Measurements from ENCODE around the gene DHRS11. TPM values are rescaled to one million over a fixed set of nuclear protein-coding genes. Genes with fewer than 3 reads are reported as not detected.

DHRS11 gene
- total RNA-seq, 3 donors from 2014 or later = 146 to 295 (median 162) TPM

DNA sequence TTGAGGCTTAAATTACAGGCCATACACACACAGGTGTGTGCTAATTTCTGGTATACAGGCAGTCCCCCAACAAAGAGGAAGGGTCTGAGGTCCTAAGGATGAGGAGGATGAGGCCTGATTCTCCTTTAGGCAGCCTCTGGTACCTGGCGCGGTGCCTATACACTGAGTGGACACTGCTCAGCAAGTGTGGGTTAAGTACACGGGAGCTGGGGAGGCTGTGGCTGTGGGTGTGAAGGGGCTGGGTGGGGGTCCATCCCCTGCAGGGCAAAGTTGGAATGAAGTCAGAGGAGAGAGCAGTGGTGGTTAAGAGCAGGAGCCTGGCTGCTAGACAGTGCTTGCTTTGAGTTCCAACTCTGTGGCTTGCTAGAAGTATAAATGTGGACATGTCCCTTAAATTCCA lies 20.6 kb downstream of the DHRS11 start:
- TF ChIP-seq, protein P1, sequence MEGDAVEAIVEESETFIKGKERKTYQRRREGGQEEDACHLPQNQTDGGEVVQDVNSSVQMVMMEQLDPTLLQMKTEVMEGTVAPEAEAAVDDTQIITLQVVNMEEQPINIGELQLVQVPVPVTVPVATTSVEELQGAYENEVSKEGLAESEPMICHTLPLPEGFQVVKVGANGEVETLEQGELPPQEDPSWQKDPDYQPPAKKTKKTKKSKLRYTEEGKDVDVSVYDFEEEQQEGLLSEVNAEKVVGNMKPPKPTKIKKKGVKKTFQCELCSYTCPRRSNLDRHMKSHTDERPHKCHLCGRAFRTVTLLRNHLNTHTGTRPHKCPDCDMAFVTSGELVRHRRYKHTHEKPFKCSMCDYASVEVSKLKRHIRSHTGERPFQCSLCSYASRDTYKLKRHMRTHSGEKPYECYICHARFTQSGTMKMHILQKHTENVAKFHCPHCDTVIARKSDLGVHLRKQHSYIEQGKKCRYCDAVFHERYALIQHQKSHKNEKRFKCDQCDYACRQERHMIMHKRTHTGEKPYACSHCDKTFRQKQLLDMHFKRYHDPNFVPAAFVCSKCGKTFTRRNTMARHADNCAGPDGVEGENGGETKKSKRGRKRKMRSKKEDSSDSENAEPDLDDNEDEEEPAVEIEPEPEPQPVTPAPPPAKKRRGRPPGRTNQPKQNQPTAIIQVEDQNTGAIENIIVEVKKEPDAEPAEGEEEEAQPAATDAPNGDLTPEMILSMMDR (IDR thresholded peaks at IDR 0.05) = no peak
- Histone ChIP-seq H3K36me3 (ENCODE audit: low read depth) (no peaks in the 10 kb centered on the region), H3K4me3 (no peak overlapping the region), H3K9me3 (no peaks in the 10 kb centered on the region), H3K4me1 (ENCODE audit: low read depth) (peaks cover 9% of the 10 kb centered on the region)
- DNase-seq = peak in 1 of 3 donors; percentile 5
- intact Hi-C loops (cut with DNase I, micrococcal nuclease) = no loop called here
- no peak for ATAC-seq

DNA sequence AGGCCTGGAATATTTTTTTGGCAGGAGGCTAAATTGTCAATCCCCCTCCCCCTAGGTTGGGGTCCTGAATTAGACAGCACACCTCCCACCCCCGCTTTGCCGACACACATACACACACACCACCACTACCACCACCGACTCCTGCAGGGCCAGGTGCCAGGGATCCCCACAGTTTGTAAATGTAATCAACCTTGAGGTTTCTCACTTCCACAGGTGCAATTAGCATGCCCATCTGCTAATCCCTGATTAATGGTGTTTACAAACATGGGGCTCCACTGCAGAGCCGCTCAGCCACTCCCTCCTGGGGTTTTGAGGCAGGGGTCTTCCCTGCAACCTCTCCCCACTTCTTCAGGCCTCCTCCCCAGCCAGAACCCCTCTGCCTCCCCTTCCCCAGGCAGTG lies 21.5 kb downstream of the DHRS11 start:
- peak in 1 of 3 donors; percentile 9 for DNase-seq
- ATAC-seq = no peak
- Histone ChIP-seq H3K36me3 (ENCODE audit: low read depth) (no peaks in the 10 kb centered on the region), H3K4me1 (ENCODE audit: low read depth) (peaks cover 9% of the 10 kb centered on the region), H3K4me3 (no peak overlapping the region), H3K9me3 (no peaks in the 10 kb centered on the region)
- intact Hi-C loops (cut with DNase I, micrococcal nuclease) = no loop called here
- TF ChIP-seq, protein P1 (IDR thresholded peaks at IDR 0.05) = no peak

DNA sequence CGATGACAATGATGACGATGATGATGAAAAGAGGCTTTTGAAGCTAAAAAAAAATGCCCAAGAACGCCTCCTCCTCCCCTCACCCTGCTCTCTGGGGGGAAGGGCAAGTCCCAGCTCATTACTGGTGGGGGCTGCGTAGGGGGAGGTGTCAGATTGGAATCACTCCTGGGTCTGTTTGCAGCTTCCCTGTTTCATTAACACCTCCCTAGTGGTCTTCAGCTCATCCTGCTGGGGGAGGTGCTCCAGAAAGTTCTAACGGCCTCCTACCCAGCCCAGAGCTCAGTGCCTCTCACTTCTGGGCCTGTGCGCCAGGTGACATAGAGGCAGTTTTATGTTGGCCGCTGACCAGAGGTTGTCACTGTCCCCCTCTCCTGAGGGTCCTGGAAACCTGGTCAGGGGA lies 22.4 kb downstream of the DHRS11 start:
- Histone ChIP-seq H3K4me3 (no peak overlapping the region), H3K9me3 (no peaks in the 10 kb centered on the region), H3K4me1 (ENCODE audit: low read depth) (no peaks in the 10 kb centered on the region), H3K36me3 (ENCODE audit: low read depth) (no peaks in the 10 kb centered on the region)
- DNase-seq = no peak
- intact Hi-C loops (cut with DNase I, micrococcal nuclease) = no loop called here
- ATAC-seq = no peak
- TF ChIP-seq, protein P1 (IDR thresholded peaks at IDR 0.05) = no peak

DNA sequence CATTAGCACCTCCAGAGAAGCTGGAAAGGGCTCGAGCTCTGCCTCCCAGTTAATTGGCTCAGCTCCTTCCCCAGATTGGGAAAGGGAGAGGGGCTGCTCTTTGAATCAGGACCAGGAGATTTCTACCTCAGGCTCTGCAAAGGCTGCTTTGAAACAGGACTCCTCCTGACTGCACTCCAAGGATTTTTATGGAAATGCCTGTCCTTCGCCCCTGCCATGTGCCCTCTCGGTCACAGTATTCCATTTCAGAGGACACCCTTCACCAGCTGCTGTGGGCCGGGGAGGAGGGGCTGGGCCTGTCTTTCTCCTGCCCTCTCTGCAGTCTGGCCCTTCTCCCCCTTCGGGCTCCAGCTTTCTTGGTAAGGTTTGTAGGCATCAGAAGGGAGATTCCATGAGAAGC lies 23.3 kb downstream of the DHRS11 start:
- Histone ChIP-seq H3K36me3 (ENCODE audit: low read depth) (no peaks in the 10 kb centered on the region), H3K4me3 (no peak overlapping the region), H3K4me1 (ENCODE audit: low read depth) (no peaks in the 10 kb centered on the region), H3K9me3 (no peaks in the 10 kb centered on the region)
- TF ChIP-seq, protein P1 (IDR thresholded peaks at IDR 0.05) = no peak
- intact Hi-C loops (cut with DNase I, micrococcal nuclease) = no loop called here
- ATAC-seq (no peak), DNase-seq (no peak)

DNA sequence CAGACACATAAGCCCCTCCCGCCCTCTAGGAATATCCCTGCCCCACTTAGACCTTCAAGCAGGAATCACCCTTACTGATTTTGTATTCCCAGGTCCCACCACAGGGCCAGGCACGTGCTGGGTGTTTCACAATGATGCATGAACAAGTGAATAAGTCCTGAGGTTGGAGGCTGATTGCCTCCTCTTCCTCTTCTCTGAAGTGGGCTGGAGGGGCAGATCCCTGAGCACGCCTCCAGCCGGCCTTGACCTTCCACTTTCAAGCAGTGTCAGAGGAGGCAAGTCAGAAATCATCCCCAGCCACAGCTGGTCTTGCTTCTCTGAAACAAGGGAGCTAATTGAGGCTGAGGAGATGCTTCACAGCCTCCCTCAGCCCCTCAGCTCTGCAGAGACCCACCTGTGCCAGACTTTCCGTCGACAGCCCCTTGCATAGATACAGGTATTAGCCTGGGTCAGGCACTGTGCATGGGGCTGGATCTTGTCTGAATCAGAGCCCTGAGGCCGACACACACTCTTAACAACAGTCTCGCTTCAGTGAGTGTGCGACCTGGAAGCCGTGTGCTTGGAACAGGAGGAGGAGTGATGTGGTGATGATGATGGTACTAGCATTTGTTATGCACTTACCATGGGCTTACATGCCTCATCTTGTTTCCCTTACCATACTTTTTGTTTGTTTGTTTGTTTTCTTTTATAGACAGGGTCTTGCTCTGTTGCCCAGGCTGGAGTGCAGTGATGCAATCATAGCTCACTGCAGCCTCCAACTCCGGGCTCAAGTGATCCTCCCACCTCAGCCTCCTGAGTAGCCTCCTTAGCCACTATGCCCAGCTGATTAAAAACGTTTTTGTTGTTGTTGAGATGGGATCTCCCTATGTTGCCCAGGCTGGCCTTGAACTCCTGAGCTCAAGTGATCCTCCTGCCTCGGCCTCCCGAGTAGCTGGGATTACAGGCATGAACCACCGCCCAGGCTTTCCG lies 24.7 kb downstream of the DHRS11 start:
- DNase-seq (no peak), ATAC-seq (no peak)
- TF ChIP-seq, protein P1 (IDR thresholded peaks at IDR 0.05) = no peak
- Histone ChIP-seq H3K9me3 (no peaks in the 10 kb centered on the region), H3K4me3 (no peak overlapping the region), H3K4me1 (ENCODE audit: low read depth) (no peaks in the 10 kb centered on the region), H3K36me3 (ENCODE audit: low read depth) (no peaks in the 10 kb centered on the region)
- intact Hi-C loops (cut with DNase I, micrococcal nuclease) = no loop called here
